Erythroblast (primary cell): ENCODE results near the gene SBK1.

Experiments used
- GATA1 ChIP-seq: IDR thresholded peaks from 2 replicates; pipeline ENCODE4 v1.6.1; 2011; ENCODE audit warnings: low read depth, mild to moderate bottlenecking, control low read depth, low read length, moderate library complexity
- POLR2A ChIP-seq: IDR thresholded peaks from 2 replicates; pipeline ENCODE4 v1.6.1; 2011; ENCODE audit warnings: mild to moderate bottlenecking, low read length

DNA sequence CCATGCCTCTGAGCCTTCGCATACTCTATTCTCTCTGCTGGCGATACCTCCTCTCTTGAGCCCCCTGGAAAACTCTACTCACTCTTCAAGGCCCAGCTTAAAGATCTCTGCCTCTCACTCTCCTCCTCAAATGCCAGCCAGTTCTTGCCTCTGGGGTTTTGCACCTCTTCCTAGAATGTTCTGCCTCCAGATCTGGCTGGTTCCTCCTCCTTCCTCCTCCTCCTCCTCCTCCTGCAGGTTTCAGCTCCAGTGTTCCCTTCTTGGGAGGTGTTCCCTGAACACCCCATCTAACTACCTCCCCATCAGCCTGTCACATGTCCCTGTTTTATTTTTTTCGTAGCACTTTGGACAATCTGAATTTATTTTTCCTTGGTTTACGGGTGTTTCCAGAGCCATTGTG, 35.1 kb upstream of the SBK1 start:
- TF ChIP-seq POLR2A (no peak), GATA1 (no peak)
